ENCODE measurements around the gene NKRF. TPM values are rescaled to one million over a fixed set of nuclear protein-coding genes. Genes with fewer than 3 reads are reported as not detected.

Gene NKRF
- total and polyA plus RNA-seq, 2 of the 8 experiments (the other 6 are each of a cell fraction or from before 2014, with no cell fraction given): 3.8 to 11.4 TPM

DNA sequence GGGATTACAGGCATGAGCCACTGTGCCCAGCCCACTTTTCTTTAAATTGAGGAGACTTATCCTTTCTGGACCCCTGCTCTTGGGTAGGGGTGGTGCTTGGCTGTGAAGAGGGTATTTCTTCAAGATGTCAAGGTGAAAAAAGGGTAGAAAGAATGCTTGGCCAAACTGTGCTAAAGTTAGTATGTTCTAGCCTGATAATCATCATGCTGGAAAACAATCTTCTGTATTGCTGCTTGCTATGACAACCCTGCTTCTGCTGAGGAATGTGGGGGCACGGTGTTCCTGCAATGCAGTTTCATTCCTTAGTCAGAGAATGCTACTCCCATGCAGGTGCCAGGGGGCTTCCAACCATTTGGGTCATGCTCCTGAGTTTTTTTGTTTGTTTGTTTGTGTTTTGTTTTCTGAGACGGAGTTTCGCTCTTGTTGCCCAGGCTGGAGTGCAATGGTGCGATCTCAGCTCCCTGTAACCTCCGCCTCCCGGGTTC is 35.8 kb downstream of the NKRF start (continued):
- TF ChIP-seq BCL11A (IDR thresholded peaks at IDR 0.05; ENCODE audit: low read depth in 2 of 2, low read length in 2 of 2): no peak

All from H1 (cell line).